ENCODE data around the gene PHKB.
"Not testable (repeated sequence)": the region's sequence is repeated elsewhere in the genome, so short reads cannot be mapped to it uniquely, and the experiment has no call there.

The PHKB gene

GRCh38 chr16:47672475-47672874, 211.3 kb downstream of the PHKB start:
- DNase-seq (ENCODE audit: low read depth, low spot score): no peak
- in situ Hi-C loops (cut with HindIII; ENCODE audit: low sequenced_read_pairs): no loop called here
- no peak overlapping the region for H3K4me3 ChIP-seq (ENCODE audit: low read depth, low read length)
- TF ChIP-seq, protein P1, sequence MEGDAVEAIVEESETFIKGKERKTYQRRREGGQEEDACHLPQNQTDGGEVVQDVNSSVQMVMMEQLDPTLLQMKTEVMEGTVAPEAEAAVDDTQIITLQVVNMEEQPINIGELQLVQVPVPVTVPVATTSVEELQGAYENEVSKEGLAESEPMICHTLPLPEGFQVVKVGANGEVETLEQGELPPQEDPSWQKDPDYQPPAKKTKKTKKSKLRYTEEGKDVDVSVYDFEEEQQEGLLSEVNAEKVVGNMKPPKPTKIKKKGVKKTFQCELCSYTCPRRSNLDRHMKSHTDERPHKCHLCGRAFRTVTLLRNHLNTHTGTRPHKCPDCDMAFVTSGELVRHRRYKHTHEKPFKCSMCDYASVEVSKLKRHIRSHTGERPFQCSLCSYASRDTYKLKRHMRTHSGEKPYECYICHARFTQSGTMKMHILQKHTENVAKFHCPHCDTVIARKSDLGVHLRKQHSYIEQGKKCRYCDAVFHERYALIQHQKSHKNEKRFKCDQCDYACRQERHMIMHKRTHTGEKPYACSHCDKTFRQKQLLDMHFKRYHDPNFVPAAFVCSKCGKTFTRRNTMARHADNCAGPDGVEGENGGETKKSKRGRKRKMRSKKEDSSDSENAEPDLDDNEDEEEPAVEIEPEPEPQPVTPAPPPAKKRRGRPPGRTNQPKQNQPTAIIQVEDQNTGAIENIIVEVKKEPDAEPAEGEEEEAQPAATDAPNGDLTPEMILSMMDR (IDR thresholded peaks at IDR 0.05; ENCODE audit: low read depth, low read length): no peak

GRCh38 chr16:47676635-47677177, 215.6 kb downstream of the PHKB start:
- in situ Hi-C loops (cut with HindIII; ENCODE audit: low sequenced_read_pairs): no loop called here
- TF ChIP-seq, protein P1 (IDR thresholded peaks at IDR 0.05; ENCODE audit: low read depth, low read length): no peak
- H3K4me3 ChIP-seq (ENCODE audit: low read depth, low read length): no peak overlapping the region
- DNase-seq (ENCODE audit: low read depth, low spot score): no peak

- H3K4me3 ChIP-seq (ENCODE audit: low read depth, low read length); DNase-seq (ENCODE audit: low read depth, low spot score); in situ Hi-C loops (cut with HindIII; ENCODE audit: low sequenced_read_pairs): not testable (repeated sequence)
Measured at GRCh38 chr16:47681571-47681970, 220.4 kb downstream of the PHKB start.

- TF ChIP-seq, protein P1 (IDR thresholded peaks at IDR 0.05; ENCODE audit: low read depth, low read length): no peak
- in situ Hi-C loops (cut with HindIII; ENCODE audit: low sequenced_read_pairs): no loop called here
- no peak overlapping the region for H3K4me3 ChIP-seq (ENCODE audit: low read depth, low read length)
- no peak for DNase-seq (ENCODE audit: low read depth, low spot score)
Measured at GRCh38 chr16:47687694-47688093, 226.6 kb downstream of the PHKB start.

DNA sequence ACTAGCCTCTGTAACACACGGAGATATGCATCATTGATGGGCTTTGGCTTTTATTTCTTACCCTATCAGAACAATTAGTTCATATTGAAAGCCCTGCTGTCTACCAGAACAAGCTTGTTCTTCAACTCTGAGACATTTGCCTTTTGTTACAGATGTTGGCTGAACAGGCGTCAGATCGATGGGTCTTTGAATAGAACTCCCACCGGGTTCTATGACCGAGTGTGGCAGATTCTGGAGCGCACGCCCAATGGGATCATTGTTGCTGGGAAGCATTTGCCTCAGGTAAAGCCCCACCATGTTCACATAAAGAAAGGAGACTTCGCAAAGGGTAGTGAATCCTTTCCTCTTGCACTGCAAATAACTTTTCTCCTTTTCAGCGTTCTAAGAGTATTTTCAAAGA, 232.1 kb downstream of the PHKB start:
- H3K4me3 ChIP-seq (ENCODE audit: low read depth, low read length): no peak overlapping the region
- no peak for DNase-seq (ENCODE audit: low read depth, low spot score)
- TF ChIP-seq, protein P1 (IDR thresholded peaks at IDR 0.05; ENCODE audit: low read depth, low read length): no peak
- in situ Hi-C loops (cut with HindIII; ENCODE audit: low sequenced_read_pairs): no loop called here

GRCh38 chr16:47694543-47694942, 233.4 kb downstream of the PHKB start:
- in situ Hi-C loops (cut with HindIII; ENCODE audit: low sequenced_read_pairs): no loop called here
- H3K4me3 ChIP-seq (ENCODE audit: low read depth, low read length): no peak overlapping the region
- TF ChIP-seq, protein P1 (IDR thresholded peaks at IDR 0.05; ENCODE audit: low read depth, low read length): no peak
- no peak for DNase-seq (ENCODE audit: low read depth, low spot score)

DNA sequence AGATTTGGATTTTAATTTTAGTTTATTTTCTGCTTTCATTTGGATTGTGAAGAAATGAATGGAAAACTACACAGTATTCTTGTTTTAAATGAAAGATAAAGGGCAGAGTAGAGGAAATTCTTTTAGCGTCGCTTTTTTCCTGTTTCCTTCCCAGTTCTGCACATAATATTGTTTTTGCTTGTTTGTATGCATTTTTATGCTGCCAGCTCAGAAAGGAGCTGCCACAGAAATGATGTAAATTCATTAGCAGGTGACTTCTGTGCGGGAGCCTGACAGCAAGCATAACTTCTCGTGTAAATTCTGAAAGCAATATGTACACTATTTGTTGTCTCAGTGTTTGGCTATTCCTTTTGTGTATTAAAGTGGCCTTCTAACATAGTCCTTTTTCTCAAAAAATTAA, 234.6 kb downstream of the PHKB start:
- no peak overlapping the region for H3K4me3 ChIP-seq (ENCODE audit: low read depth, low read length)
- in situ Hi-C loops (cut with HindIII; ENCODE audit: low sequenced_read_pairs): no loop called here
- TF ChIP-seq, protein P1 (IDR thresholded peaks at IDR 0.05; ENCODE audit: low read depth, low read length): no peak
- DNase-seq (ENCODE audit: low read depth, low spot score): no peak
